Upper lobe of left lung (tissue), 6 donors: ENCODE measurements around the gene TBCD. TPM values are rescaled to one million over a fixed set of nuclear protein-coding genes. Genes with fewer than 3 reads are reported as not detected.
"Not testable (repeated sequence)": the region's sequence is repeated elsewhere in the genome, so short reads cannot be mapped to it uniquely, and the experiment has no call there.

Experiments
- ATAC-seq, 2 donors: fragments of 200-7000 bp; cut with Tn5 transposase; one replicate each; pipeline ENCODE4 v1.9.1; 2022; ENCODE audit warnings: mild to moderate bottlenecking in 2 of 2, moderate library complexity in 2 of 2; ENCODE audit not compliant: low FRiP score in 2 of 2
- DNase-seq, 2 donors: peaks; one replicate each; pipeline ENCODE4 v3.0.0-alpha.2; 2019 to 2020
- H3K27ac ChIP-seq, 4 donors: fragments of 200-600 bp; sonication (generic); one replicate each; pipeline ENCODE4 v1.5.1; 2016 to 2019
- H3K27me3 ChIP-seq, 4 donors: fragments of 200-600 bp; sonication (generic); one replicate each; pipeline ENCODE4 v1.5.1; 2017 to 2019
- H3K36me3 ChIP-seq, 4 donors: fragments of 200-600 bp; sonication (generic); one replicate each; pipeline ENCODE4 v1.5.1; 2016 to 2019
- H3K4me1 ChIP-seq, 4 donors: fragments of 200-600 bp; sonication (generic); one replicate each; pipeline ENCODE4 v1.5.1; 2018 to 2019
- H3K4me3 ChIP-seq, 4 donors: fragments of 200-600 bp; sonication (generic); one replicate each; pipeline ENCODE4 v1.5.1; 2017 to 2019; ENCODE audit warnings: mild to moderate bottlenecking in 2 of 4, moderate library complexity in 1 of 4
- H3K9me3 ChIP-seq, 4 donors: fragments of 200-600 bp; sonication (generic); one replicate each; pipeline ENCODE4 v1.5.1; 2018 to 2019
- CTCF ChIP-seq, 6 experiments: fragments of 450-650 bp in 4 of 6; fragments of 200-600 bp in 2 of 6; sonication (generic) in 2 of 6; IDR thresholded peaks; one replicate each; pipeline ENCODE4 v1.5.1; 2016 to 2019; ENCODE audit warnings: antibody characterized with exemption in 6 of 6
- EP300 ChIP-seq, 4 donors: sonication (generic); formaldehyde crosslinking; IDR thresholded peaks; one replicate each; pipeline ENCODE4 v1.5.1; 2017; ENCODE audit warnings: antibody characterized with exemption in 4 of 4, control low read depth in 2 of 4
- POLR2A ChIP-seq, 4 donors: fragments of 450-650 bp; IDR thresholded peaks; one replicate each; pipeline ENCODE4 v1.5.1; 2016 to 2017; ENCODE audit warnings: antibody characterized with exemption in 4 of 4, mild to moderate bottlenecking in 2 of 4
- POLR2AphosphoS5 ChIP-seq, 2 donors: sonication (generic); formaldehyde crosslinking; IDR thresholded peaks; one replicate each; pipeline ENCODE4 v1.5.1; 2017; ENCODE audit warnings: antibody characterized with exemption in 2 of 2
- WGBS, 2 donors: methylation state at CpG; one replicate each; pipeline ENCODE4 v1.1.5; 2017 to 2018; 5-methylcytosine and 5-hydroxymethylcytosine counted together
- total RNA-seq, 6 donors: library from RNA; depleted of rRNA in 4 of 6; stranded (reverse); fragments of >200 nt in 4 of 6; gene quantifications; one replicate each; pipeline versions ENCODE4 v1.1.0 to v1.2.1, GENCODE V29; 2016 to 2021
- donor health status: DM: no; HTN: no; CAD: no; lungs with moderate emphysema.
- donor health status: DM: no; HTN: yes; CAD: no; lungs with severe emphysema.

Gene TBCD
- total RNA-seq, 6 donors from 2014 or later: 71.3 to 262 (median 104) TPM

DNA sequence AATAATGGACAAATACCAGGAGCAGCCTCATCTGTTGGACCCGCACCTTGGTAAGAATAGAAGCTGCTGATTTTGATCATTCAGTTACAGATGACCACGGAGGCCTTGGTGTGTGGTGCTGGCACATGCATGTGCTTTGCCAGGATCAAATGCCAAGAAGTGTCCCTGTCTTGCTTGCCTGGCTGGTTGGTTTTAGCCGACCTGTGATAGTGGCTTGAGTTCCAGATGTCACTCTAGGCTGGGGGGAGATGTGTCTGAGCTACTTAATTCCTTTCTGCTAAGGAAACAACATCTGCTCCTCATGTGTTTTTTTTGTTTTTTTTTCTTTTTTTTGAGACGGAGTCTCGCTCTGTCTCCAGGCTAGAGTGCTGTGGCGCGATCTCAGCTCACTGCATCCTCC is 4.3 kb downstream of the TBCD start:
- H3K36me3 ChIP-seq: peaks cover 0 to 2% (median 0%) of the 10 kb centered on the region in 4 donors
- ATAC-seq (no peak), DNase-seq (no peak)
- no peaks in the 10 kb centered on the region for H3K9me3 ChIP-seq
- peaks cover 10 to 19% (median 12%) of the 10 kb centered on the region in 4 donors for H3K4me1 ChIP-seq
- TF ChIP-seq POLR2AphosphoS5 (IDR thresholded peaks at IDR 0.05) (no peak), EP300 (IDR thresholded peaks at IDR 0.05) (no peak), POLR2A (IDR thresholded peaks at IDR 0.05) (no peak), CTCF (IDR thresholded peaks at IDR 0.05) (no peak)
- no peak overlapping the region for H3K27ac ChIP-seq
- no peak overlapping the region for H3K4me3 ChIP-seq
- WGBS, 2 donors: 91 to 95% methylated on average over 7 of the region's 7 CpGs
- no peaks in the 10 kb centered on the region for H3K27me3 ChIP-seq

DNA sequence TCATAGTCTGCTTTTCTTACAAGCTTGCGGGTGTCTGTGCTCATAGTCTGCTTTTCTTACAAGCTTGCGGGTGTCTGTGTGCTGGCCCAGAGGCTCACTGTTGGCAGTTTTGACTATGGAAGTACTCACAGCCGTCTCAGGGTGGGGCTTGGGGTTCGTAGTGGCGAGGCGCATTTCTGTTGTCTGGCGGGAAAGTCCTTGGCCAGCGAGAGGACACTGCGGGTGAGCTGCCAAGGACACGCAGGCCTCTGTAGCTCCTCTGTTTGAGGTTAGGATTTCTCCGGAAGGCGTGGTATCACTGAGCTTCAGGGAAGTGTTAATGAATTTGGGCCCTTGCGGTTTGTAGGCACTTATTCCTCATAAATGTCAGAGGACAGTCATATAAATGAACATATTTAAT is 13.5 kb downstream of the TBCD start:
- H3K27me3 ChIP-seq: no peaks in the 10 kb centered on the region
- H3K4me3 ChIP-seq: no peak overlapping the region
- peaks cover 6 to 59% (median 12%) of the 10 kb centered on the region in 4 donors for H3K36me3 ChIP-seq
- no peak overlapping the region for H3K27ac ChIP-seq
- H3K4me1 ChIP-seq: no peaks in the 10 kb centered on the region
- 85 to 94% methylated on average over 13 of the region's 13 CpGs for WGBS, 2 donors
- TF ChIP-seq POLR2AphosphoS5 (IDR thresholded peaks at IDR 0.05): no peak
- TF ChIP-seq CTCF (IDR thresholded peaks at IDR 0.05): no peak
- no peak for TF ChIP-seq POLR2A (IDR thresholded peaks at IDR 0.05)
- no peak for TF ChIP-seq EP300 (IDR thresholded peaks at IDR 0.05)
- no peaks in the 10 kb centered on the region for H3K9me3 ChIP-seq
- DNase-seq: no peak
- ATAC-seq: peak in 1 of 2 donors; percentile 50

DNA sequence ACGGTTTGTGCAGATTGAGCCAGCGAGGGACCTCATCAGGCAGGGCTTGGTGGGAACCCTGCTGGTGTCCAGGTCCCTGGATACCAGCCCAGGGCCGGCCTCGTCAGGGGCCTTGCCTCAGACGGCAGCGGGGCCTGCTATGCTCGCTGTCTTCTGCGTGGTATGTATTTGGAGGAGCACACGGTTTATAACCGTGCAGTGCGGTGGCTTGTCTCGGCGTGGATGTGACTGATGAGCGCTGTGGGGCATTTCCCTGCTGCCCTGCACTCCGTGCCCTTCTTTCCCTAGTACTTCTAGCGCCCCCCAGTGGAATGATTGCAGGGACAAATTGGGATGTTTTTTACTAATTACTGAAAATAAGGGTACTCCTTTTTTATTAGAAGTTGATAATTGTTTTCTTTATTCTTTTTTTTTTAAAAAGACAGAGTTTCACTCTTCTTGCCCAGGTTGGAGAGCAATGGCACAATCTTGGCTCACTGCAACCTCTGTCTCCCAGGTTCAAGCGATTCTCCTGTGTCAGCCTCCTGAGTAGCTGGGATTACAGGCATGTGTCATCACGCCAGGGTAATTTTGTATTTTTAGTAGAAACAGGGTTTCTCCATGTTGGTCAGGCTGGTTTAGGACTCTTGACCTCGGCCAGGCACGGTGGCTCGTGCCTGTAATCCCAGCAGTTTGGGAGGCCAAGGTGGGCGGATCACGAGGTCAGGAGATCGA is 15.3 kb downstream of the TBCD start:
- H3K9me3 ChIP-seq: no peaks in the 10 kb centered on the region
- no peak overlapping the region for H3K4me3 ChIP-seq
- ATAC-seq (peak; percentile 41 to 69), DNase-seq (peak in 1 of 2 donors; percentile 35)
- H3K4me1 ChIP-seq: peaks cover 0 to 8% (median 0%) of the 10 kb centered on the region in 4 donors
- no peak overlapping the region for H3K27ac ChIP-seq
- no peaks in the 10 kb centered on the region for H3K27me3 ChIP-seq
- 69 to 74% methylated on average over 21 to 24 of the region's 24 CpGs for whole genome bisulfite sequencing, 2 donors
- TF ChIP-seq CTCF (IDR thresholded peaks at IDR 0.05) (peak in 5 of 6 experiments; percentile 30 to 49 (median 40)), POLR2A (IDR thresholded peaks at IDR 0.05) (no peak)
- peaks cover 6 to 60% (median 12%) of the 10 kb centered on the region in 4 donors for H3K36me3 ChIP-seq

DNA sequence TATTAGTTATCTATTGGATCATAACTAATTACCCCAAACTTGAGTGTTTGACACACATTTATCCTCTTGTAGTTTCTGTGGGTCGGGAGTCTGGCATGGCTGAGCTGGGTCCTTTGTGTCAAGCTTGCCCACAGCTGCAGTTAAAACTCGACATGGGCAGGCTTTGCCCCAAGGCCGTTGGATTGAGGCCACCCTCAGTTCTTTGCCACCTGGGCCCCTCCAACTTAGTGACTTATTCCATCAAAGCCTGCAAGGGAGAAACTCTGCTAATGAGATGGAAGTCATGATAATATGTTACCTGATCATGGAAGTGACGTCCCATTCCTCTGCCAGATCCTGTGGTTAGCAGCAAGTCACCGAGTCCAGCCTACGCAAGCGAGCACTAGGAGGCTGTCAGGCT is 17.2 kb downstream of the TBCD start:
- WGBS, 2 donors: 89 to 99% methylated on average over 3 to 7 of the region's 7 CpGs
- DNase-seq: no peak
- H3K4me3 ChIP-seq: no peak overlapping the region
- H3K27ac ChIP-seq: no peak overlapping the region
- no peak for TF ChIP-seq CTCF (IDR thresholded peaks at IDR 0.05)
- no peak for TF ChIP-seq POLR2AphosphoS5 (IDR thresholded peaks at IDR 0.05)
- no peak for TF ChIP-seq POLR2A (IDR thresholded peaks at IDR 0.05)
- TF ChIP-seq EP300 (IDR thresholded peaks at IDR 0.05): no peak
- H3K9me3 ChIP-seq: no peaks in the 10 kb centered on the region
- peaks cover 0 to 14% (median 0%) of the 10 kb centered on the region in 4 donors for H3K4me1 ChIP-seq
- no peak for ATAC-seq
- H3K36me3 ChIP-seq: peaks cover 6 to 59% (median 15%) of the 10 kb centered on the region in 4 donors
- no peaks in the 10 kb centered on the region for H3K27me3 ChIP-seq

DNA sequence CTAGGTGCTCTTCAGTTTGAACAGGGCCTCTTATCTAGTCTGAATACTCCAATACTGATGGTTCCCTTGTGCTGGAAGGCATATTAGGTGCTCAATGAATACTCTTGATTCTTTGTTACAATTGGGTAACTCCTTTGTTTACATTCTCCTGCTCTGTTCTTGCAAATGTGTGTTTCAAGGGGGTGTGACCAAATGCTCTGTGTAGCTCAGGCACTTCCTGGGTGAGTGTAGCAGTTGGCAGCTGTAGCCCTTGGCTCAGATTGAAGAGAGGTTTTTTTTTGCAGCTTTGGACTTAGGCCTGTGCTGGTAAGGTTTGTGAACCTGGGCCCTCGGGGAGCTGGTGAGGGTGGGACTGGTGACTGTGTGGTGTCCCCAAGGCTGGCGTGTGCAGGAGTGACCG is 20.2 kb downstream of the TBCD start:
- Histone ChIP-seq H3K9me3 (no peaks in the 10 kb centered on the region), H3K27ac (no peak overlapping the region), H3K36me3 (peaks cover 6 to 38% (median 15%) of the 10 kb centered on the region in 4 donors), H3K4me1 (peaks cover 5 to 24% (median 8%) of the 10 kb centered on the region in 4 donors), H3K27me3 (no peaks in the 10 kb centered on the region), H3K4me3 (no peak overlapping the region)
- TF ChIP-seq POLR2AphosphoS5 (IDR thresholded peaks at IDR 0.05) (no peak), POLR2A (IDR thresholded peaks at IDR 0.05) (no peak), EP300 (IDR thresholded peaks at IDR 0.05) (no peak)
- ATAC-seq (peak in 1 of 2 donors; percentile 56), DNase-seq (peak in 1 of 2 donors; percentile 59)
- WGBS, 2 donors: 91% methylated on average over 3 of the region's 3 CpGs; no CpG with 5 or more reads in 1 of the 2 donors

GRCh38 chr17:82774456-82774855 is 22.6 kb downstream of the TBCD start:
- ATAC-seq, H3K9me3 ChIP-seq, H3K27ac ChIP-seq, H3K27me3 ChIP-seq: not testable (repeated sequence)
- H3K4me1 ChIP-seq: peaks cover 5 to 24% (median 8%) of the 10 kb centered on the region in 4 donors
- peaks cover 0 to 20% (median 5%) of the 10 kb centered on the region in 4 donors for H3K36me3 ChIP-seq
- peak in 1 of 2 donors; percentile 71 for DNase-seq
- WGBS, 2 donors: 73 to 77% methylated on average over 19 of the region's 19 CpGs
- peak overlapping the region in 1 of 4 donors; percentile 25 for H3K4me3 ChIP-seq
